Epithelial cell of esophagus (primary cell): Measurements from ENCODE around the gene SREK1IP1.

Source experiments
- DNase-seq: peaks from one replicate; pipeline ENCODE4 v3.0.0; 2010; ENCODE audit warnings: low read depth
- H3K4me3 ChIP-seq: 2 replicates; pipeline ENCODE4 v1.5.1; 2011; ENCODE audit warnings: mild to moderate bottlenecking, low read length, control low read depth
- TF ChIP-seq, protein P1 (sequence below): IDR thresholded peaks from 2 replicates; pipeline ENCODE4 v1.5.1; 2011; ENCODE audit warnings: low read depth, mild to moderate bottlenecking, low read length, control low read depth, inconsistent platforms; ENCODE audit not compliant: insufficient read depth; ENCODE audit errors: missing control alignments

Gene SREK1IP1

DNA sequence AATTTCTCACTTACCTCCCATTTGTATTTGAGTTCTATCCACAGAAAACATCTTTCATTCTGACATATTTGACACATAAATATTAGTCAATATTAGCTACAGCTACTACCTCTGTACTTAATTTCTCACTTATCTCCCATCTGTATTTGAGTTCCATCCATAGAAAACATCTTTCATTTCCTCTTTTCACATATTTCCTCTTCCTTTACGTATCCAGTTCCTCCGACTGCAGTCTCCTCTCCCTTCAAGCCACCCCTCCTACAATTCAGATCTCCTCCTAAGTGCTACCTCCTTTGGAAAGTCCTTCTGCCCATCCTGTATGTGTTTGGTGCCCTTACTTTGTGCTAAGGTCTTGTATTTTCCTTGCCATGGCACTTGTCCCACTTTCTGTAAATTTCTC, 1.6 kb downstream of the SREK1IP1 start:
- TF ChIP-seq, protein P1, sequence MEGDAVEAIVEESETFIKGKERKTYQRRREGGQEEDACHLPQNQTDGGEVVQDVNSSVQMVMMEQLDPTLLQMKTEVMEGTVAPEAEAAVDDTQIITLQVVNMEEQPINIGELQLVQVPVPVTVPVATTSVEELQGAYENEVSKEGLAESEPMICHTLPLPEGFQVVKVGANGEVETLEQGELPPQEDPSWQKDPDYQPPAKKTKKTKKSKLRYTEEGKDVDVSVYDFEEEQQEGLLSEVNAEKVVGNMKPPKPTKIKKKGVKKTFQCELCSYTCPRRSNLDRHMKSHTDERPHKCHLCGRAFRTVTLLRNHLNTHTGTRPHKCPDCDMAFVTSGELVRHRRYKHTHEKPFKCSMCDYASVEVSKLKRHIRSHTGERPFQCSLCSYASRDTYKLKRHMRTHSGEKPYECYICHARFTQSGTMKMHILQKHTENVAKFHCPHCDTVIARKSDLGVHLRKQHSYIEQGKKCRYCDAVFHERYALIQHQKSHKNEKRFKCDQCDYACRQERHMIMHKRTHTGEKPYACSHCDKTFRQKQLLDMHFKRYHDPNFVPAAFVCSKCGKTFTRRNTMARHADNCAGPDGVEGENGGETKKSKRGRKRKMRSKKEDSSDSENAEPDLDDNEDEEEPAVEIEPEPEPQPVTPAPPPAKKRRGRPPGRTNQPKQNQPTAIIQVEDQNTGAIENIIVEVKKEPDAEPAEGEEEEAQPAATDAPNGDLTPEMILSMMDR, result no peak
- peak overlapping the region; percentile 72 for H3K4me3 ChIP-seq
- DNase-seq, result no peak

DNA sequence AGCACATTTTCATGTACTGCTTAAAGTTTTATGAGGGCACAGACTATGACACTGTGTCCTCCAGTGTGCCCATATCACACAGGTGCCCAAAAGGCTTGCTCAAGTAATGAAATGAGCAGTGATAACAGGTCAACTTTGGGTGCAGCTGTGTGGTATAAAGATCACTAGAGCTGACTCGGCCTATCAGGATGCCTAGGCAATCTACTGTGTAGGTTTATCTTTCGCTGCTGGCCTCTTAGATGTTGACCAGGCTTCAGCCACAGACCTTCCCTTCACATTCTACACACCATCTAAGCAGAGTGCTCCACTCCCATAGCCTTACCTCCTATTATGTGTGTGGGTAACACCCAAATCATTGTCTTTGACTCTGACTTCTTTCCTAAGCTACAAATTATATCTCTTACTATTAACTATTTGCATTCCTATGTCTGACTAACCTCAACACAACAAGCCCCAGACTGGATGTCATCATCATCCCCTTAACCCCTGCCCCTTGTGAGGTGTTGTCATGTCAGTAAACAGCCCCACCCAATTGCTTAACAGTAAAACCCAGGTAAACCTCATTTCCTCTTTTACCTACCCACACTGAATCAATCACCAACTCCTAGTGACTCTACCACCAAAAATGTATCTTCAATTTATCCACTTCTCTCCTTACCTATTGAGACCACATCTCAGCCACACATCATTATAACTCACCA, 2.5 kb downstream of the SREK1IP1 start:
- H3K4me3 ChIP-seq, result no peak overlapping the region
- TF ChIP-seq, protein P1, result no peak
- peak; percentile 99 for DNase-seq

DNA sequence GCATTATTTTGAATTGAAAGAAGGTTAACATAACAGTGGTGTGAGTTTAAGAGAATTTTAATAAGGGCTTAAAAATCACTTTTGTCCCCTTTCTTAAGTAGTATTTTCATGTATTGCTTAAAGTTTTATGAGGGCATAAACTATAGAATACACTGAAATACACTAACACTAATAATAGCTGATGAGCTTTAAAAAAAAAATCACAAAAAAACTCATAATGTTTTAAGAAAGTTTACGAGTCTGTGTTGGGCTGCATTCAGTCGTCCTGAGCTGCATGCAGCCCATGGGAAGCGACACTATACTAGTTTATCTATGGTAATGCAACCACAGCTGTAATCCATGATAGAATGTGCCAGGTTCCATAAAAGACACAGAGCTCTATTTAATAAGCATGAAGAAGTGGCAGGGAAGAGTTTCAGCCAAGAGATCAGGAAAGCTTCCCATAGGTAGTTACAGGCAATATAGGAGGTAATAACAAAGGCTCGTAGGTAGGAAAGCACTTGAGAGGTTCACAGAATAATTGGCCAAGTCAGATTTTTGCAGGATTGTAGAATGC, 4.5 kb downstream of the SREK1IP1 start:
- TF ChIP-seq, protein P1, result no peak
- no peak overlapping the region for H3K4me3 ChIP-seq
- DNase-seq, result no peak

DNA sequence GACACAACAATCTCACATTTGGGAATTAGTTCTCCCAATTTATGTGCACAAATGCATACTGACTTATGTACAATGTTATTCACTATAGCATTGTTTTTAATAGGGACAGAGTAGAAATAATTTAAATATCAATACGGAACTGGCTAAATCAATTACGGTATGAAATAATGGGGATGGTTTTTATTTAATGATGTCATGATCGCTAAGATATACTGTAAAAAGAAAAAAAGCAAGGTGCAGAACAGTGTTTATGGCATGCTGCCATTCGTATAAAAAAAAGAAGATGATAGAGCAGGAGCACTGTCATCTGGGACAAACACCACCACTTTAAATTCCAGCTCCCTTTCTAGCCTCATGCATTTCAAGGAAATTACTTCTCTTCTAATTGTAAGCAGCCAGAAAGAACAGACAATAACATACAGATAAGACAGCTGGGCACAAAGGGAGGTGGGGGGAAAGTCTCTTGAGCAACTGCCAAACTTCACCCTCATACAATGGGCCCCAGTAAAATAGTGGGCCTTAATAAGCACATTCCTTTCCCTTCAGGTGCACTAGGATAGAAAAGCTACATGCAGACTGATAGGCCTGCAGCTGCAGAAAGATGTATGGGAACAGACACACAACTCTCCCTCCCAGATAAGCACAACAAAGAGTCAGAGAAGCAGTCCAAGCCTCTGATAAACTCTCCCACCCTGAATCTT, 8.4 kb downstream of the SREK1IP1 start:
- DNase-seq, result no peak
- TF ChIP-seq, protein P1, result no peak
- no peak overlapping the region for H3K4me3 ChIP-seq

DNA sequence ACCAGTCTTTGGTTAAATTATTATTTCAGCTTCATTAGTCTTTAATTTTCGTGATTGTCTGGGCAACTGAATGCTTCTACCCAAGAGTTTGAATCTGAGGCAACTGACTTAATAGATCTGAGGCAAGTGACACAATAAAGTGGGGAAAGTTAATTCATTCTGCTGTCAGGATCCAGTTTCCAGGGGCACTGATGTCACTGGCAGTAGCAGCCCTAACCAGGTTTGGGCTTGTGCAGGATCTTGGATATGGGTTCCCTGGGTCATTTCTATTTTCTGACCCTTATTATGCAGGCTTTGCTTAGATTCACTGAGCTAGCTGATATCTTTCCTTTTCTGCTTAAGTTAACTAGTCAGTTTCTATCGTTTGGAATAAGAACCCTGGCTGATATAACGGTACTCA, 9.6 kb downstream of the SREK1IP1 start:
- DNase-seq, result no peak
- TF ChIP-seq, protein P1, result no peak
- H3K4me3 ChIP-seq, result no peak overlapping the region

DNA sequence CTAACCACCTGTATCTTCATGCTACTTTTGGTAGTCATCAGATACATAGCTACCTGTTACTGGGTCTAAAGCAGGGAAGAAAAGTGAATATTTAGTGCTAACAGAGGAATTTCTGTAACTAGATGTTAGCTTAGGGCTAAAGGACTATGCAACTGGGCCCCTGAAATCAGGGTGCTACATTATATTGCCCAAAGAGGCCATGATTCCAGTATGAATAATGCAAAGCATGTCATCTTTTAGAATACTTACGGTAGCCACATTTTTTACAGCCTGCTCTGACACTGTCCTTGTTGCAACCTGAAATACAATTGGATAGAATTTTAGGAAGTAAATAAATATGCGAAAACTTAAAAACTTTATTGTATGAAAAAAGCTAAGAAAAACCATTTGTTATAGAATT, 14.4 kb downstream of the SREK1IP1 start:
- H3K4me3 ChIP-seq, result no peak overlapping the region
- TF ChIP-seq, protein P1, result no peak
- DNase-seq, result no peak
